GF-D8 (cell line): ENCODE measurements around the gene LHX8.
"Not testable (repeated sequence)": the region's sequence is repeated elsewhere in the genome, so short reads cannot be mapped to it uniquely, and the experiment has no call there.

Experiments used
- DNase-seq: peaks from one replicate; lab custom pipeline; 2025; lab: John Stamatoyannopoulos, UW

LHX8 gene

DNA sequence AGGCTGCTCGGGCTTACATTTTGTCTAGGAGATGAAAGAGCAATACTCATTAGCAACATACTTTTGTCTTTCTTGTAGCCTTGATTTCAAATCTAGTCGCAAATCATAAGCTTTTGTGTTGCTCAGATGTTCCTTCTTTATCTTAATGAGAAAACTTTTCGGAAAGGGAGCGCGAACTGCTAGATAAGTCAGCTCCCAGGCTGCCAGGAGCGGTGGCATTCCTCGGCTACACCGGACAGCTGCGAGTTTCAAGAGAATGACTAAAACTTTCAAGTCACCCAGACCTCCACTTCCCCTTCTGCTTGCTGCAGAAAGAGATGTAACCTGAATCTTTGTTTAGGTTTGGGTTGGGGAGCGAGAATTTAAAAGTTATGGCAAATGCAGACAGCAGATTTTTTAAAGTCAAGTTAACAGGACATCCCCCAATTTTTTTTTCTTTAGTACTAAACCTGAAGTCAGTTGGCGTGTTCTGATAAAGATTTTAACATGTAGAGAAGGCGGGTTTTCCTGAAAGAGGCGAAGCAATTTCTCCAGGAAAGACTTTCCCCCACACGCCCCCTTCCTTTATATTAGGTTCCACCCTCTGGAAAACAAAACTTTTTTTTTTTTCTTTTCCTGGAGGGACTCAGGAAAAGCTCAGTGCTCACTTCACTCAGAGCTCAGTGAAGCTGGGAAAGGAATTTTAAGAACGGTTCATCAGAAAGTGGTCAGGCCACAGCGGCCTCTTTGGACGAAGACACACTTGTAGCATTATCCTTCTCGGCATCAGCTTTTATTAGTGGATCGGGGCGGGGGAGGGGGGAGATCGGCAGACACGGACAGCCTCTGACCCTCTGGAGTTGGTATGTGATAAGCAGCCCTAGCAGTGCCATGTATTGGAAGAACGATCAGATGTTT, at the start of gene LHX8:
TSS of gene LHX8 (plus strand) at position 639 of the 897 bp plus-strand sequence. CDS start 2,227 bp downstream, outside the sequence.
- no peak for DNase-seq

DNA sequence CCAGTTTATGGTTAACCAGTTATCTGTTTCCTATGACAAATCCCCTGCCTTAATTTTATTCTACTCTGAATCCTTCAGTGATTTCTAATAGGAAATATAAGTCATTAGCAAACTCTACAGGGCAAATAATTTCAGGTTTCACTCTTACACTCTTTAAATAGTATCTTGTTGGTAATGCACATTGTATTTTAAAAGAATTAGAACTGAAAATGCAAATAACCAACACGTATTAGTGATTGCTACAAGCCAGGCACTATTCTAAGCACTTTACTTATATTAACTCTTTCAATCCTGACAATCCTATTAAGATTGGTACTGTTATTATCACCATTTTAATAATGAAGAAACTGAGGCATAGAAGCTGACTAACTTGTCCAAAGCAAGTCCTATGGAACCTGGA, 48.3 kb upstream of the LHX8 start:
- no peak for DNase-seq

DNA sequence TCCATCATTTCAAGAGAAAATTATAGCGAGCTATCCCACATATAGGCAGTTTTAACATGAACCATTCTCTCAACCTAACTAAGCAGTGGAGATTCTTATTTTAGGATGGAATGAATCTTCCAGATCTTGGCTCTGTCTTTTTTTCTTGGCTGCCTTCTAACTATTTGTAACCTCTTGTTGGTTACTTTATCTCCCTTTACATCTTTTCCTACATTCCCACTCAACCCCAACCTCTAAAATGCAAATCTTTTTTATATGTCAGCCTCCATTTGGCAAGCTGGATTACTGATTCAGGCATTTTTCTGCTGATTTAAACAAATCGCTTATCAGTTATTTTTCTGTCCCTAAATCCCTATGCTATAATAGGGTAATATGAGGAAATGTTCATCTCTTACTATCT, 46.9 kb upstream of the LHX8 start:
- DNase-seq = no peak

GRCh38 chr1:75092141-75092540, 42.0 kb upstream of the LHX8 start:
- DNase-seq = no peak

DNA sequence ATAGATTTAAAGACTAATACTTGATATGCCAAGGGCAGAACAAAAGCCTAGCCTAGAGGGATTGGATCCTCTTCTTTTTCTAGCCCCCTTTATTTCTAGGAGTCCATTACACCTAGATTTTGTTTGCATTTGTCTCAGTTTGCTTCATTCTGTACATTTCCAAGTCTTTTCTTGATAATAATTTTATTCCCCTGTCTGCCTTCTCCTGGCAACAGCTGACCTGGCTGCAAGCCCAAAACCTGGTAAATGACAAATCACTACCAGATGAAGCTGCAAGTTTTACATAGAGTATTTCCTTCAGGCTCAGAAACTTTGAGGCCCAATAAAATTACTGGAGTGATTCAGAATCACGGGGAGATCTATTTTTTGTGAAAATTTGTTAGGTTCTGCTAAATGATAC, 36.5 kb upstream of the LHX8 start:
- DNase-seq = no peak

GRCh38 chr1:75099581-75099980, 34.6 kb upstream of the LHX8 start:
- no peak for DNase-seq

- DNase-seq = no peak
These were observed 33.6 kb upstream of the LHX8 start for GRCh38 chr1:75100481-75101092.

GRCh38 chr1:75112362-75112951, 21.7 kb upstream of the LHX8 start:
- not testable (repeated sequence) for DNase-seq

- no peak for DNase-seq
These were observed 18.5 kb upstream of the LHX8 start for GRCh38 chr1:75115654-75116053.

GRCh38 chr1:75123756-75124155, 10.4 kb upstream of the LHX8 start:
- no peak for DNase-seq

- DNase-seq = no peak
These were observed 9.7 kb upstream of the LHX8 start for GRCh38 chr1:75124510-75124909.

- DNase-seq = no peak
These were observed 8.9 kb upstream of the LHX8 start for GRCh38 chr1:75125161-75125726.

DNA sequence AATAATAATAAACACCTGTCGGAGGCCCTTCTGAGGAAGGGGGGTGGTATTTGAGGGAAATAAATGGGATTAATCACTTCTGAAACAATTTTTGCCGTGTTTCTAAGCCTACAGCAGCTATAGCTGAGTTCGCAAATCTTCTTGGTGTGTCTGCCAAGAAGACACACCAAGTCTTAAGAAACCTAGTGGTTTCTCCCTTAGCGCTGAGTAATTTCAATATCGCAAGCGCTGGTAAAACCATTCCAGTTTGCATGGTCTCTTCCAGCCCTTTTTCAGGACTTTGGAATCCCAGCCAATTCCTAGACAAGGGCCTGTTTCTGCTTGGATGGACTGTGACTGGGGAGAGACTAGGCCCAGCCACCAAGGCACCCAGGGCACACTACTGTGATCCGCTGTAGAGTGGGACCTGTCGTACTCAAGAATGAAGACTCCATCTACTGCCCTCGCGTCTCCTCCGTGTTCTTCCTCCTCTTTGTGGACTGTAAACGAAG, 7.5 kb upstream of the LHX8 start:
- DNase-seq = no peak

GRCh38 chr1:75127916-75128717, 6.1 kb upstream of the LHX8 start:
- DNase-seq = no peak

DNA sequence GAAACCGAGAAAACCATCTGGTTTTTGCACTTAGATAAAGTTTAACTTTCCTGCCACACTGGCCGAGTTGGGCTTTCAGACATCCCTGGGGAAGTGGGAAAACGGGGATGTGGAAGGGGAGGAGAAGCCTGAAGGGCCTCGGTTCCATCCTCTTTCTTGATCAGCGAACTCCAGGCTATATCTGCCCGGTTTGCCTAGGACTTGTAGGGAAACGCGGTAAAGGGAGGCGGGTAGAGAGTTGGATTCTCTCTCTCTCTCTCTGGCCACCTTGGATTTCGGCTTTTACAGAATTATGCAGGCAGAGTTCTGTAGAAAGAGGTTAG, 4.6 kb upstream of the LHX8 start:
- no peak for DNase-seq

DNA sequence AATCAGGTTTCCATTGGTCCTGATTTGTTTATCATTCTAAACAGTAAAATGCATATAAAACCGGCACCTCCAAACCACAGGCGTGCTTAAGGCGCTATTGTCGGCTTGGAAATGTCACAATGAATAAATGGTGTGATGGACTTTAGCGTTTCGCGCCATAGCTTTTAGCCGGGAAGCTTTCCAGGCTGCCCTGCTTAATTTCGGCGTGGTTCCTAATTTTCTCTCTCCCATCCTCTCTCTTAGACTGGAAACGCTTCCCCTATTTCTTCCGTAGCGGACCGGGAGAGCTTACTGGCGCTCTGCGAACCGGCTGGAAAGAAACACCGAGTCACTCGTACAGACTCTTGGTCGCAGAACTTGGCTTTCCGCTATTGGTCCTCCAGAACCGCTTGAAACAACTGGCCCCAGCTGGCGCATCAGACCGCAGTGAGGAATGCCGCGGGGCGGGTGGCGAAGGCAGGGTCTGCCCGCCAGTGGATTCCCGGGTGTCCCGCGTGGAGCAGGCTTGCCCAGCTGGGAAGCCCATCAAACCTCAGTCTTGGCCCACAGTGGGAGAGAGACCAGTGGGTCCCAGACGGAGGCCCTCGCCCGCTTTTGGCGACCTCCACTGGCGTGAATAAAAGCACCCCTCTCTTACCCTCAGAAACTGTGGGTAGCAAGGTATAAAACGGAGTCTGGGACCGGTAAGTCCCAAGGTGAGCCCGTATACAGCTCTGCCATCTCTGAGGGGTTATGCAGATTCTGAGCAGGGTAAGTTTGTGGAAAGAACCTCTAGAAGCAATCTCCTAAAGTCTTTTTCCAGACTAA, 4.0 kb upstream of the LHX8 start:
- no peak for DNase-seq

DNA sequence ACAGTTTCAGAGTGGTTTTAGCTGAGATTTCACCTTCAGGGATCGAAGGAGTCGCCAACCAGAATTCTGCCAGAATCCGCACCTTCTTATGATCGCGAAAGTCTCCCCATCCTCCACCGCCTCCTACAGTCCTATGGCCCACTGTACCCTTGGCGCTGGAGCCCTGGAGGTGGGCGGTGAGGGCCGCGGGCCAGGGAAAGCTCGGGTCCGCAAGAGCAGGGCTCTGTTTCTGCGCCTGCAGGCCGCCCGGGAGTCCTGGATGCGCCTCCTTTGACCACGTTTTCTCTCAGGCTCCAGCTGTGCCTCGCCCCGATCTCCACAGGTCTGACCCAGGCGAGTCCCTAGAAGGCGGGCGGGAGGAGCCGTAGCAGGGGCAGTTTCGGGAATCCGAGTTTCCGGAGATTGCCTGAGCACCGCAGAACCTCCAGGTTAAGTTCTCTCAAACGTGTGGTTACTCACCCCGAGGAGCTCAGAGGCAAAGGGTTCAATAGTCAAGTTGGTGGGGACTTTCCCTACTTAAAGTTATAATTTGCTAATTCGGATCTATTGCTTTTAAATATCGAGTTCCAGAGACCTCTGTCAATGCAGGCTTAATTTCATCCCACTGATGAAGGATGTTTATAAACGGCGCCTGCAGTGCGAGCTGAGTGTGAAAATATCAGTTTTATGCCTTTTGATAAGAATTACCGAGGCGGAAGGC, 3.2 kb upstream of the LHX8 start:
- no peak for DNase-seq

- no peak for DNase-seq
These were observed 2.5 kb upstream of the LHX8 start for GRCh38 chr1:75131565-75132241.

DNA sequence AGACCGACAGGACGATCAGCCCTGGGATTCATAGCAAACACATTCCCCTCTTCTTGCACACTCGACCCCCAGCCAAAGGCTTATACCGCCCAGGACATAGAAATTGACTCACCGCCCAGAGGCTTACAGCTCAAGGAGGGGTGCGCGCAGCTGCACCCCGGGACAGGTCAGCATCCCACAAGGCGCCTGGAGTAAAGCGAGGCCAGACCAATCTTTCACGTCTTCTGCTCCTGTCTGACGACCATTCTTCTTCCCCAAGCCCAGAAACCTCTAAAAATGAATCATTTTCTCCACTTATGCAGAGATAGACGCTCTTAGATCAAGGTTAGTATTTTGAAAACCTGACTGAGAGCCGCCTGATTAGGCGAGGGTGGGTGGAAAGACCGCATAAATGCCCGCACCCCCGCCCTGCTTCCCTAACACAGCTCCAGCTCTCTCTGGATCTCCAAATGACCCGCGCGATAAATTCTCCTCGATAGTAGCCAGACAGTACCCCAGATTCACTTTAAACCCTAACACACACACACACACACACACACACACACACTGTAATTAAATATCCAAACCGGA, 1.9 kb upstream of the LHX8 start:
- DNase-seq = no peak
